Kidney epithelial cell (primary cell): Measurements from ENCODE around the gene NPTX2. TPM values are rescaled to one million over a fixed set of nuclear protein-coding genes. Genes with fewer than 3 reads are reported as not detected.

Source experiments
- DNase-seq: peaks from one replicate; pipeline ENCODE4 v3.0.0-alpha.2; 2010; ENCODE audit warnings: low read depth
- H3K27me3 ChIP-seq: 2 replicates; pipeline ENCODE4 v1.6.0; 2011; ENCODE audit warnings: low read length; ENCODE audit not compliant: control insufficient read depth, insufficient read depth
- H3K36me3 ChIP-seq: 2 replicates; pipeline ENCODE4 v1.5.1; 2011; ENCODE audit warnings: low read length; ENCODE audit not compliant: control insufficient read depth, insufficient read depth
- H3K4me3 ChIP-seq: 2 replicates; pipeline ENCODE4 v1.5.1; 2011; ENCODE audit warnings: low read depth, mild to moderate bottlenecking, control low read depth, low read length
- total RNA-seq: library from RNA; depleted of rRNA; stranded (reverse); fragments of >200 nt; gene quantifications from 2 replicates; pipeline ENCODE4 v1.2.3, GENCODE V29; 2015
- TF ChIP-seq, protein P1 (sequence below): IDR thresholded peaks from 2 replicates; pipeline ENCODE4 v1.5.1; 2011; ENCODE audit warnings: mild to moderate bottlenecking, moderate library complexity, low read length, control low read depth, inconsistent platforms; ENCODE audit not compliant: insufficient read depth, poor library complexity, severe bottlenecking

NPTX2 gene
- total RNA-seq, 1 donor from 2014 or later = 0.46 TPM

DNA sequence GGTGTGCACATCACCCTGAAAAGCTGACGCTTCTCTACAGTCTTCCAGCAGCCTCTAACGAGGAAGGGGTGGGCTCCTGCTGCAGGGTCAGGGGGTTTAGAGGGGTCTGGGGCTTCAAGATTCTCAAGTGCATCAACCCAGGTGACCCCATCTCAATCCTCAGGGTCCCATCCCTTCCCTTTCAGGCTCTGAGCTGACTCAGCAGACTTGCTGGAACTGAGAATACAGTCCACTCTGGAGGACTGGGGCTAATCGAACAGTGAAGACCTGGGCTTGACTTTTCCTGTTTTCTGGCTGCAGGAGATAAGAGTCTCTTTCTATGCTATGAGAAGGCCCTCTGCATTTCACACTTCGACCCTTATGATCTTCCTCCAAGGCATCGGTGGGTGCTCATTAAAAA, 22.3 kb upstream of the NPTX2 start:
- H3K27me3 ChIP-seq = no peaks in the 10 kb centered on the region
- no peaks in the 10 kb centered on the region for H3K36me3 ChIP-seq
- TF ChIP-seq, protein P1, sequence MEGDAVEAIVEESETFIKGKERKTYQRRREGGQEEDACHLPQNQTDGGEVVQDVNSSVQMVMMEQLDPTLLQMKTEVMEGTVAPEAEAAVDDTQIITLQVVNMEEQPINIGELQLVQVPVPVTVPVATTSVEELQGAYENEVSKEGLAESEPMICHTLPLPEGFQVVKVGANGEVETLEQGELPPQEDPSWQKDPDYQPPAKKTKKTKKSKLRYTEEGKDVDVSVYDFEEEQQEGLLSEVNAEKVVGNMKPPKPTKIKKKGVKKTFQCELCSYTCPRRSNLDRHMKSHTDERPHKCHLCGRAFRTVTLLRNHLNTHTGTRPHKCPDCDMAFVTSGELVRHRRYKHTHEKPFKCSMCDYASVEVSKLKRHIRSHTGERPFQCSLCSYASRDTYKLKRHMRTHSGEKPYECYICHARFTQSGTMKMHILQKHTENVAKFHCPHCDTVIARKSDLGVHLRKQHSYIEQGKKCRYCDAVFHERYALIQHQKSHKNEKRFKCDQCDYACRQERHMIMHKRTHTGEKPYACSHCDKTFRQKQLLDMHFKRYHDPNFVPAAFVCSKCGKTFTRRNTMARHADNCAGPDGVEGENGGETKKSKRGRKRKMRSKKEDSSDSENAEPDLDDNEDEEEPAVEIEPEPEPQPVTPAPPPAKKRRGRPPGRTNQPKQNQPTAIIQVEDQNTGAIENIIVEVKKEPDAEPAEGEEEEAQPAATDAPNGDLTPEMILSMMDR = no peak
- H3K4me3 ChIP-seq = no peak overlapping the region
- no peak for DNase-seq

DNA sequence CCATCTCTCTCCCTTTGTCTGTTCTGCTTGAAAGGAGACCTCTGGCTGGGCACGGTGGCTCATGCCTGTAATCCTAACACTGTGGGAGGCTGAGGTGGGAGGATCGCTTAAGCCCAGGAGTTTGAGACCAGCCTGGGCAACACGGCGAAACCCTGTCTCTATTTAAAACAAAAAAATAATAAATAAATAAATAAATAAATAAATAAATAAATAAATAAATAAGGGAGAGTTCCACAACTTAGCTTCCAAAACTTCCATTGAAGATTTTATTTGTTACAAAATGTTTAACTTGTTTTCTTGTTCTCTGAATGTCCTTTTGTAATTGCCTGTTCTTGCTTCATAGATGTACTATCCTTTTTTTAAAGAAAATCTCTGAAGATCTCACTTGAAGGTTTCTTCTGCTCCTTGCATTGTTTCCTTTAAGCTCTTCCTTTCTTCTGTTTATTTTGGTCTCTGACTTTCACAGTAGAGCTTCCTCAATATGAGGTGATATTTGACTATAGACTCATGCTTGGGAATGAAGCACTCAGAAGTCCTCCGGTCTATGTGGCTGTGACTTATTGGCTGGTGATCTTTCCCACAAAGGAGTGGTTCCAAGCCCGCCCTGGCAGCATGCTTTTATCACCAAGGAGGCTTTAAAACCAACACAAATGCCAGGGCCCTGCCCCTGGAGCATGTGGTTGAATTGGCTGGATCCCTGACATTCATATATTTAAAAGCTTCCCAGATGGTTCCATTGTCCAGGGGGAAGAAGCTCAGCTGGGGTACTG, 18.1 kb upstream of the NPTX2 start:
- no peak for DNase-seq
- TF ChIP-seq, protein P1 = no peak
- Histone ChIP-seq H3K27me3 (no peaks in the 10 kb centered on the region), H3K4me3 (no peak overlapping the region), H3K36me3 (no peaks in the 10 kb centered on the region)

DNA sequence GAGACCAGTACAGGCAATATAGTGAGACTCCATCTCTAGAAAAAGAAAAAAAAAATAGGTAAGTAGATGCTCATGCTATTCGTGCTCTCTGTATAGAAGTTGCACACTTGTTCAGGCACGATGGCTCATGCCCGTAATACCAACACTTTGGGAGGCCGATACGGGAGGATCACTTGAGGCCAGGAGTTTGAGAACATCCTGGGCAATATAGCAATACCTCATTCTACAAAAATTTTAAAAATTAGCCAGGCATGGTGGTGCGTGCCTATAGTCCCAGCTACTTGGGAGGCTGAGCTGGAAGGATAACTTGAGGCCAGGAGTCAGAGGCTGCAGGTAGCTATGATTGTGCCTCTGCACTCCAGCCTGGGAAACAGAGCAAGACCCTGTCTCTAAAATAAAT, 17.2 kb upstream of the NPTX2 start:
- no peak for DNase-seq

DNA sequence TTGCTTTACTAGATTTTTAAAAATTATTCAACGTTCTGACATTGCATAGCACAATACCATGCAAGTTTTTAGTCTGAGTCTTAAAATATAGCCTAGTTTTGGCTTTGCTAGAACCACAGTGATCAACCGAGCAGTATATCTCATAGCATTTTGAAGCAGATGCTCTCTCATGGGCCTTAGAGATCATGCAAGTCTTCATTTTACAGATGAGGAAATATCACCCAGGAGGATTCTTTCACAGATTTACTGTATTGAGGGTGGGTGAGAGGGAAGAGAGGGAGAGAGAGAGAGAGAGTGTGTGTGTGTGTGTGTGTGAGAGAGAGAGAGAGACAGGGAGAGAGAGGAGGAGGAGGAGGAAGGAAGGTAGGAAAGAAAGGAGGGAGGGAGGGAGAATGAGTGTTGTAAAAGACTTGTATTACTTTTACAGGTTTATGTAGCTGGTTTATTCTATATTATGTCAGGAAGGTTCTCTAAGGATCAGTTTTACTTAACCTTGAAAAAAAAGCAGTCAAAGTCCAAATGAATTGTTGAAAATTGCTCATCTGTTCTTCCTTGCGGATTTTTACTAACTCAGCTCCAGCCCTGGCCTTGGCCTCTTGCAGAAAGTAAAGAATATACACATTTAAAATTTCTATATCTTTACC, 14.2 kb upstream of the NPTX2 start:
- no peaks in the 10 kb centered on the region for H3K36me3 ChIP-seq
- TF ChIP-seq, protein P1 = no peak
- H3K4me3 ChIP-seq = no peak overlapping the region
- no peaks in the 10 kb centered on the region for H3K27me3 ChIP-seq
- no peak for DNase-seq

More for the DNA sequence above, 17.2 kb upstream of the NPTX2 start:
- Histone ChIP-seq H3K27me3 (no peaks in the 10 kb centered on the region), H3K4me3 (no peak overlapping the region), H3K36me3 (no peaks in the 10 kb centered on the region)
- TF ChIP-seq, protein P1 = no peak

DNA sequence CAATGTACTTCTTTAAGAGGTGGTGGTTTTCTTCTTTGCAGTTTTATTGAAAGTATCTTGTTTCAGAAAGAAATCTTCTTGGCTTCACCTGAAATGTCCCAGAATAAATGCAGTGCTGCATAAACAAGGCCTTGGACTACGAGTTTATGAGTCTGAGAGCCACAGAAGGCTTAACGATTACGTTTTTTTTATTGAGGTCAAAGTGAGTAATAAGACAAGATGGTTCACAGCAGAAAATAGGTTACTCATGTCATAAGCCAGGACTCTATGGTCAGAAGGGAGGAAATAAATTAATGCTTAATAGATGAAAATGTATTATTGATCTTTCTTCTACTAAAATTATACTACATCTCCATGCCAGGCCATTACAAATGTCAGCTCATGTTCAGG, 13.7 kb upstream of the NPTX2 start:
- DNase-seq = no peak
- Histone ChIP-seq H3K36me3 (no peaks in the 10 kb centered on the region), H3K4me3 (no peak overlapping the region), H3K27me3 (no peaks in the 10 kb centered on the region)
- TF ChIP-seq, protein P1 = no peak
